GM18508 (cell line): ENCODE data around the gene ADGRG4.

Experiments
- ATAC-seq: cut with Tn5 transposase; IDR thresholded peaks from one replicate; pipeline ENCODE4 v1.9.1; 2021; ENCODE audit warnings: moderate number of reproducible peaks; ENCODE audit not compliant: insufficient read depth, unreplicated experiment

Gene ADGRG4

GRCh38 chrX:136453771-136454170, 153.0 kb downstream of the ADGRG4 start:
- no peak for ATAC-seq

GRCh38 chrX:136456133-136456532, 155.4 kb downstream of the ADGRG4 start:
- ATAC-seq: no peak

GRCh38 chrX:136457303-136457917, 156.6 kb downstream of the ADGRG4 start:
- ATAC-seq: no peak

GRCh38 chrX:136464589-136464988, 163.8 kb downstream of the ADGRG4 start:
- ATAC-seq: no peak
